Choroid plexus epithelial cell (primary cell): ENCODE data around the gene NUP153.
A peak's percentile ranks its signal among the peaks of the same experiment; 100 is the strongest.

Experiments
- DNase-seq: peaks from one replicate; pipeline ENCODE4 v3.0.0-alpha.2; 2010; ENCODE audit warnings: low read depth
- H3K4me3 ChIP-seq: 2 replicates; pipeline ENCODE4 v1.5.1; 2011; ENCODE audit warnings: low read depth, mild to moderate bottlenecking, control low read depth, low read length, moderate library complexity
- CTCF ChIP-seq: conservative IDR thresholded peaks from 2 replicates; pipeline ENCODE4 v1.5.1; 2011; ENCODE audit warnings: low read depth, mild to moderate bottlenecking, control low read depth, inconsistent platforms, low read length, moderate library complexity

The NUP153 gene

GRCh38 chr6:17638212-17638715, 68.5 kb downstream of the NUP153 start:
- no peak overlapping the region for H3K4me3 ChIP-seq
- TF ChIP-seq CTCF = no peak
- peak; percentile 19 for DNase-seq

GRCh38 chr6:17635568-17635967, 71.2 kb downstream of the NUP153 start:
- TF ChIP-seq CTCF = no peak
- no peak for DNase-seq
- H3K4me3 ChIP-seq = no peak overlapping the region

GRCh38 chr6:17633465-17634188, 73.1 kb downstream of the NUP153 start:
- TF ChIP-seq CTCF = no peak
- DNase-seq = no peak
- H3K4me3 ChIP-seq = no peak overlapping the region

GRCh38 chr6:17632934-17633333, 73.8 kb downstream of the NUP153 start:
- no peak for TF ChIP-seq CTCF
- no peak for DNase-seq

GRCh38 chr6:17630511-17631073, 76.1 kb downstream of the NUP153 start:
- peak; percentile 64 for DNase-seq

More at GRCh38 chr6:17632934-17633333, 73.8 kb downstream of the NUP153 start:
- no peak overlapping the region for H3K4me3 ChIP-seq

GRCh38 chr6:17629824-17630510, 76.8 kb downstream of the NUP153 start:
- TF ChIP-seq CTCF = no peak
- no peak for DNase-seq
- no peak overlapping the region for H3K4me3 ChIP-seq

More at GRCh38 chr6:17630511-17631073, 76.1 kb downstream of the NUP153 start:
- TF ChIP-seq CTCF = no peak
- H3K4me3 ChIP-seq = peak overlapping the region; percentile 20
